ENCODE results near the gene LAMB4.

DNA sequence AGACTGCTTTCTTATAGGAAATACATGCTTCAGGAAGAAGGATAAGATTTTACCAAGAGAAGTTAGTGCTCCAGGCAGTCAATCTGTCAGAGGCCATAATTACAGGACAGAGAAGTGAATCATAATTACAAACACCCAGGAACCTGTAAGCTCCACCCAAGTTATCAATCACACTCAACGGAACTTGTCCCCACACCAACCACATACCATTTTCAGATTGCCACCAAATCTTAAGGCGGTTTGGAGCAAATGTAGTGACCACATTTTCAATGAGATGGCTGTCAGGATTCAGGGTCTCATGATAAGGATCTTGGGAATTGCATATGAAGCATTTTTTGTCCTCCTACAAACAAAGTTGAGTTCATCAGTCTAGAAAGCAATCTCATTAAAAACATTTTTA is 132.0 kb downstream of the LAMB4 start:
- TF ChIP-seq CTCF (IDR thresholded peaks at IDR 0.05) (no peak), POLR2A (IDR thresholded peaks at IDR 0.05) (no peak)
